H1 (cell line): ENCODE results near the gene TRAP1. TPM values are rescaled to one million over a fixed set of nuclear protein-coding genes. Genes with fewer than 3 reads are reported as not detected.

Experiments used
- CTCF ChIA-PET: fragments of 300-600 bp; sonication (Branson Sonifier 250); formaldehyde crosslinking; loops from one replicate; lab custom pipeline; 2021; ENCODE audit not compliant: partially characterized antibody; lab: Charles Lee
- POLR2A ChIA-PET: fragments of 300-600 bp; sonication (Branson Sonifier 250); formaldehyde crosslinking; loops from one replicate; lab custom pipeline; 2021; ENCODE audit warnings: inconsistent platforms; ENCODE audit not compliant: partially characterized antibody; lab: Charles Lee
- DNase-seq, 2 experiments: peaks; one replicate each; pipeline versions ENCODE4 v3.0.0 to v3.0.0-alpha.2; 2010 to 2022; ENCODE audit warnings: low spot score in 2 of 2, low read depth in 1 of 2, mixed read lengths in 1 of 2
- FAIRE-seq: peaks from 2 replicates; lab custom pipeline; 2011; peaks lifted over from hg19 to GRCh38; lab: Jason Lieb, UNC
- H2AFZ ChIP-seq: 2 replicates; pipeline ENCODE4 v1.8.1; 2012; ENCODE audit warnings: low read length, inconsistent platforms
- H2AK5ac ChIP-seq: 2 replicates; pipeline ENCODE4 v1.6.1; 2013; ENCODE audit warnings: low read depth, low read length
- H2BK120ac ChIP-seq: replicated peaks from 2 replicates; pipeline ENCODE3; 2013; ENCODE audit warnings: low read depth, low read length, inconsistent platforms
- H2BK12ac ChIP-seq: 2 replicates; pipeline ENCODE4 v1.6.1; 2013; ENCODE audit warnings: low read depth, low read length
- H2BK15ac ChIP-seq: 2 replicates; pipeline ENCODE4 v1.6.1; 2013; ENCODE audit warnings: low read length
- H2BK20ac ChIP-seq: 2 replicates; pipeline ENCODE4 v1.6.1; 2013; ENCODE audit warnings: low read length
- H2BK5ac ChIP-seq: 2 replicates; pipeline ENCODE4 v1.6.1; 2013; ENCODE audit warnings: low read depth, low read length
- H3K14ac ChIP-seq: 2 replicates; pipeline ENCODE4 v1.6.1; 2013; ENCODE audit warnings: inconsistent platforms; ENCODE audit not compliant: insufficient read length
- H3K18ac ChIP-seq: 2 replicates; pipeline ENCODE4 v1.6.1; 2013; ENCODE audit warnings: low read length; ENCODE audit errors: extremely low read depth
- H3K23ac ChIP-seq: 2 replicates; pipeline ENCODE4 v1.6.1; 2013; ENCODE audit warnings: inconsistent platforms; ENCODE audit not compliant: insufficient read length
- H3K23me2 ChIP-seq: 2 replicates; pipeline ENCODE4 v1.6.1; 2013; ENCODE audit warnings: low read depth, low read length
- H3K27ac ChIP-seq: 2 replicates; pipeline ENCODE4 v1.6.1; 2011; ENCODE audit warnings: low read depth, low read length, inconsistent platforms
- H3K27me3 ChIP-seq, 4 experiments: replicated peaks in 1 of 4; 1 replicate in 1 of 4; 2 replicates in 3 of 4; pipeline versions ENCODE4 v1.6.1 to v1.8.1; 2011 to 2013; ENCODE audit warnings: low read length in 3 of 4, mild to moderate bottlenecking in 3 of 4, inconsistent platforms in 2 of 4, mixed read lengths in 2 of 4, moderate library complexity in 1 of 4; ENCODE audit not compliant: control insufficient read depth in 3 of 4, insufficient read depth in 3 of 4; ENCODE audit errors: extremely low read depth in 1 of 4
- H3K36me3 ChIP-seq, 4 experiments: 2 replicates each; pipeline versions ENCODE4 v1.6.1 to v1.8.1; 2011 to 2013; ENCODE audit warnings: mild to moderate bottlenecking in 4 of 4, low read length in 3 of 4, moderate library complexity in 2 of 4, control low read depth in 1 of 4, inconsistent platforms in 1 of 4; ENCODE audit not compliant: insufficient read depth in 4 of 4, control insufficient read depth in 2 of 4
- H3K4ac ChIP-seq: replicated peaks from 2 replicates; pipeline ENCODE3; 2013; ENCODE audit warnings: low read length, low read depth, mixed read lengths, inconsistent platforms; ENCODE audit not compliant: insufficient read length
- H3K4me1 ChIP-seq, 4 experiments: replicated peaks in 1 of 4; 1 replicate in 1 of 4; 2 replicates in 3 of 4; pipeline versions ENCODE4 v1.6.1 to v1.8.1; 2011 to 2013; ENCODE audit warnings: low read length in 3 of 4, inconsistent platforms in 2 of 4, mixed read lengths in 1 of 4; ENCODE audit not compliant: insufficient read depth in 4 of 4, control insufficient read depth in 3 of 4
- H3K4me2 ChIP-seq, 2 experiments: 2 replicates each; pipeline versions ENCODE4 v1.6.1 to v1.8.1; 2011 to 2013; ENCODE audit warnings: low read depth in 2 of 2, low read length in 2 of 2, control low read depth in 1 of 2, inconsistent platforms in 1 of 2, mild to moderate bottlenecking in 1 of 2; ENCODE audit not compliant: insufficient read depth in 1 of 2
- H3K4me3 ChIP-seq, 4 experiments: fragments of 200-600, 300-600 bp in 1 of 4; sonication (generic), shearing (Covaris generic), sonication (Bioruptor Twin) in 1 of 4; 2 replicates each; pipeline versions ENCODE4 v1.5.1 to v1.8.1; 2011 to 2016; ENCODE audit warnings: low read length in 4 of 4, low read depth in 3 of 4, control low read depth in 2 of 4, inconsistent platforms in 2 of 4, mild to moderate bottlenecking in 2 of 4, mixed read lengths in 1 of 4, moderate library complexity in 1 of 4; ENCODE audit not compliant: insufficient read depth in 2 of 4; ENCODE audit errors: extremely low read depth in 1 of 4
- H3K56ac ChIP-seq: replicated peaks from 2 replicates; pipeline ENCODE3; 2013; ENCODE audit warnings: low read depth, mild to moderate bottlenecking, mixed read lengths, low read length, inconsistent platforms; ENCODE audit not compliant: insufficient read length
- H3K79me1 ChIP-seq: 2 replicates; pipeline ENCODE4 v1.6.1; 2013; ENCODE audit warnings: low read depth, low read length, control low read depth
- H3K79me2 ChIP-seq, 2 experiments: 2 replicates each; pipeline versions ENCODE4 v1.6.1 to v1.8.1; 2012 to 2013; ENCODE audit warnings: low read length in 2 of 2, mild to moderate bottlenecking in 2 of 2, inconsistent platforms in 1 of 2; ENCODE audit not compliant: insufficient read depth in 2 of 2, control insufficient read depth in 1 of 2
- H3K9ac ChIP-seq, 4 experiments: replicated peaks in 1 of 4; 1 replicate in 1 of 4; 2 replicates in 3 of 4; pipeline versions ENCODE4 v1.6.1 to v1.8.1; 2011 to 2013; ENCODE audit warnings: low read depth in 3 of 4, low read length in 3 of 4, control low read depth in 2 of 4, mild to moderate bottlenecking in 2 of 4, moderate library complexity in 2 of 4, inconsistent platforms in 1 of 4; ENCODE audit errors: extremely low read depth in 1 of 4
- H3K9me3 ChIP-seq, 2 experiments: 2 replicates each; pipeline versions ENCODE4 v1.6.1 to v1.8.1; 2012 to 2013; ENCODE audit warnings: mild to moderate bottlenecking in 2 of 2, moderate library complexity in 2 of 2, control low read depth in 1 of 2, inconsistent platforms in 1 of 2, low read depth in 1 of 2, low read length in 1 of 2, mixed read lengths in 1 of 2; ENCODE audit not compliant: insufficient read depth in 2 of 2
- H4K20me1 ChIP-seq, 2 experiments: replicated peaks in 1 of 2; 2 replicates each; pipeline versions ENCODE3 to v1.8.1; 2011 to 2013; ENCODE audit warnings: inconsistent platforms in 2 of 2, low read length in 2 of 2, mild to moderate bottlenecking in 1 of 2; ENCODE audit not compliant: insufficient read depth in 2 of 2, control insufficient read depth in 1 of 2
- H4K5ac ChIP-seq: 2 replicates; pipeline ENCODE4 v1.6.1; 2013; ENCODE audit warnings: low read length, low read depth, mixed read lengths, inconsistent platforms; ENCODE audit not compliant: insufficient read length
- H4K8ac ChIP-seq: 2 replicates; pipeline ENCODE4 v1.8.0; 2013; ENCODE audit warnings: mild to moderate bottlenecking, moderate library complexity, low read length, inconsistent platforms; ENCODE audit not compliant: insufficient read depth; ENCODE audit errors: extremely low read depth
- H4K91ac ChIP-seq: replicated peaks from 2 replicates; pipeline ENCODE3; 2013; ENCODE audit warnings: low read length, mixed read lengths, inconsistent platforms; ENCODE audit not compliant: insufficient read length
- ATF2 ChIP-seq: IDR thresholded peaks from 2 replicates; pipeline ENCODE4 v1.6.1; 2012; ENCODE audit warnings: low read length, inconsistent platforms
- BCL11A ChIP-seq, 2 experiments: IDR thresholded peaks; one replicate each; pipeline ENCODE4 v1.6.1; 2011; ENCODE audit warnings: low read depth in 2 of 2, low read length in 2 of 2, mild to moderate bottlenecking in 2 of 2
- EZH2 ChIP-seq: fragments of 200-600 bp; sonication (generic); IDR thresholded peaks from 2 replicates; pipeline ENCODE4 v1.7.1; 2012; ENCODE audit warnings: low read depth, mild to moderate bottlenecking, moderate library complexity, low read length, inconsistent platforms; ENCODE audit not compliant: severe bottlenecking
- JUN ChIP-seq: IDR thresholded peaks from 2 replicates; pipeline ENCODE4 v1.6.1; 2011; ENCODE audit warnings: low read depth, mild to moderate bottlenecking, improper control_type of control experiment, low read length
- KDM4A ChIP-seq: IDR thresholded peaks from one replicate; pipeline ENCODE4 v1.7.1; 2012; ENCODE audit warnings: low read depth, mild to moderate bottlenecking, moderate library complexity, low read length, inconsistent platforms; ENCODE audit not compliant: severe bottlenecking
- MAFK ChIP-seq: IDR thresholded peaks from 2 replicates; pipeline ENCODE4 v1.6.1; 2012; ENCODE audit warnings: low read depth, mild to moderate bottlenecking, improper control_type of control experiment, low read length
- SRF ChIP-seq: IDR thresholded peaks from 2 replicates; pipeline ENCODE4 v1.6.1; 2011; ENCODE audit warnings: mild to moderate bottlenecking, low read depth, low read length, moderate library complexity
- YY1 ChIP-seq: IDR thresholded peaks from 2 replicates; pipeline ENCODE4 v1.6.1; 2011; ENCODE audit warnings: low read depth, mild to moderate bottlenecking, low read length
- WGBS, 2 experiments: shearing (Covaris generic) in 1 of 2; methylation state at CpG; one replicate each; pipeline versions ENCODE4 v1.1.6 to v1.1.7; 2013 to 2015; ENCODE audit warnings: low lambda C conversion rate in 2 of 2, mixed read lengths in 2 of 2, inconsistent platforms in 1 of 2, low coverage in 1 of 2, missing lambda C conversion rate in 1 of 2; ENCODE audit not compliant: insufficient replicate concordance in 2 of 2, insufficient coverage in 1 of 2, insufficient read length in 1 of 2; ENCODE audit errors: extremely low coverage in 1 of 2, missing lambda C conversion rate in 1 of 2; 5-methylcytosine and 5-hydroxymethylcytosine counted together
- polyA plus RNA-seq, 7 experiments: library from polyadenylated mRNA; depleted of rRNA in 3 of 7; stranded (reverse) in 5 of 7; unstranded in 2 of 7; fragments of >200 nt in 5 of 7; fragments of 200-250 nt in 2 of 7; gene quantifications; 1 replicate in 5 of 7; 2 replicates in 1 of 7; 4 replicates in 1 of 7; pipeline versions ENCODE4 v1.2.1 to v1.2.3, GENCODE V29; 2011 to 2013; ENCODE audit warnings: missing spikeins in 2 of 7, mixed read lengths in 2 of 7
- total RNA-seq: library from RNA; stranded (reverse); fragmentation: NEBNext Ultra II Directional; extraction: Animal tissue kit (Norgen Biotek cat#: 25700); gene quantifications from 2 replicates; pipeline ENCODE4 v1.2.1, GENCODE V29; 2021
- TF ChIP-seq, protein P1 (sequence below): IDR thresholded peaks from 2 replicates; pipeline ENCODE4 v1.6.1; 2012; ENCODE audit warnings: inconsistent platforms

Gene TRAP1
- total and polyA plus RNA-seq, 2 of the 8 experiments (the other 6 are each of a cell fraction or from before 2014, with no cell fraction given): 215 to 283 TPM

DNA sequence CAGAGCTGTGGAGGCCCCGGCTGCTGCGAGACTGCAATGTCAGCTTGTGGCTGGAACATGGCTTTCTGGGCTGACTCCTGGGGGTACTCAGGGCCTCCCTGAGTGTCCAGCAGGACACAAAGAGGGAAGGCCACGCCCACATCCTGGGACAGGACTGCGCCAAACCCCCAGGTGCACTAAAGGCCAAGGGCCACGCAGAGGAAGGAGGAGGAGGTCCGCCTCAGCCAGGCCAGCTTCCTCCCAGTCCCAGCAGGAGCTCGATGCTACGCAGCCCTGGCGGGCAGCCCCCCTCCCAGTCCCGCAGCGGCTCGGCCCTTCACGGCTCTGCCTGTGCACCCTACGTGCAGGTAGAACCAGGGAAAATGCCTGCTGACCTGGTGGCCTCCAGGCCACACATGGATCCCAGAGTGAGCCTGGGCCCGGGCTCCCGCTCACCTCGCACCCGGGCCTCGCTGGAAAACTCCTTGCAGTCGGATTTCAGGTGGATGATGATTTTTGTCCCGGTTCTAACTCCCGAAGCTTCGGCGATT lies 41.7 kb downstream of the TRAP1 start:
- Histone ChIP-seq H2BK15ac (no peak overlapping the region), H3K14ac (no peak overlapping the region), H3K79me1 (no peaks in the 10 kb centered on the region), H3K4me3 (no peak overlapping the region), H4K91ac (no peak overlapping the region), H3K18ac (no peak overlapping the region), H3K23ac (no peak overlapping the region), H3K79me2 (no peaks in the 10 kb centered on the region), H3K4me1 (no peaks in the 10 kb centered on the region), H2AK5ac (no peak overlapping the region), H2BK12ac (no peak overlapping the region), H2BK5ac (no peak overlapping the region), H3K36me3 (peaks cover 25 to 63% (median 54%) of the 10 kb centered on the region in 4 experiments), H3K9ac (no peak overlapping the region), H3K4ac (no peak overlapping the region), H4K20me1 (peaks cover 3 to 12% of the 10 kb centered on the region in 2 experiments), H3K56ac (no peak overlapping the region), H3K4me2 (no peak overlapping the region), H2BK120ac (no peak overlapping the region), H2BK20ac (no peak overlapping the region), H4K5ac (no peak overlapping the region), H3K23me2 (no peaks in the 10 kb centered on the region), H2AFZ (no peak overlapping the region), H3K27ac (no peak overlapping the region), H3K27me3 (no peaks in the 10 kb centered on the region), H4K8ac (peak overlapping the region; percentile 79; the same call in 1 of the 2 replicates), H3K9me3 (no peaks in the 10 kb centered on the region)
- no peak for FAIRE-seq
- ChIA-PET CTCF (interaction anchor here (1.1 to 3.6 kb wide), 10 partner anchors 9 to 152 kb away, joined by 3 to 17 read pairs (median 7); partner anchors contain the start of gene DNASE1), POLR2A (interaction anchor here (1.2 to 2.2 kb wide), 3 partner anchors 9 to 12 kb away, joined by 3 to 8 read pairs (median 7); no protein-coding TSS in a partner anchor)
- TF ChIP-seq KDM4A (no peak), YY1 (no peak), JUN (no peak), ATF2 (no peak), BCL11A (IDR thresholded peaks at IDR 0.05; ENCODE audit: low read depth in 2 of 2, low read length in 2 of 2) (no peak), EZH2 (no peak), SRF (no peak), MAFK (no peak)
- TF ChIP-seq, protein P1, sequence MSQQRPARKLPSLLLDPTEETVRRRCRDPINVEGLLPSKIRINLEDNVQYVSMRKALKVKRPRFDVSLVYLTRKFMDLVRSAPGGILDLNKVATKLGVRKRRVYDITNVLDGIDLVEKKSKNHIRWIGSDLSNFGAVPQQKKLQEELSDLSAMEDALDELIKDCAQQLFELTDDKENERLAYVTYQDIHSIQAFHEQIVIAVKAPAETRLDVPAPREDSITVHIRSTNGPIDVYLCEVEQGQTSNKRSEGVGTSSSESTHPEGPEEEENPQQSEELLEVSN: no peak
- WGBS, 2 experiments: 92% methylated on average over 24 of the region's 24 CpGs; no CpG with 5 or more reads in 1 of the 2 experiments
- no peak for DNase-seq
